Mesenchymal stem cell (in vitro differentiated cells and primary cell): ENCODE measurements around the gene PRCD.
A peak's percentile ranks its signal among the peaks of the same experiment; 100 is the strongest.

Source experiments
- DNase-seq: peaks from one replicate; pipeline ENCODE4 v3.0.0-alpha.2; 2013
- H2AFZ ChIP-seq: one replicate; pipeline ENCODE4 v1.6.1; 2013; ENCODE audit warnings: low read depth, mild to moderate bottlenecking, control low read depth, inconsistent platforms, low read length, moderate library complexity
- H2AK5ac ChIP-seq: 2 replicates; pipeline ENCODE4 v1.6.1; 2013; ENCODE audit warnings: low read length, moderate library complexity, mild to moderate bottlenecking, inconsistent platforms; ENCODE audit not compliant: severe bottlenecking
- H2BK120ac ChIP-seq: one replicate; pipeline ENCODE4 v1.6.1; 2013; ENCODE audit warnings: low read depth, mild to moderate bottlenecking, inconsistent platforms, low read length, moderate library complexity
- H2BK12ac ChIP-seq, 2 experiments: one replicate each; pipeline ENCODE4 v1.6.1; 2013; ENCODE audit warnings: inconsistent platforms in 2 of 2, low read length in 2 of 2, mild to moderate bottlenecking in 2 of 2, moderate library complexity in 2 of 2, control low read depth in 1 of 2
- H2BK15ac ChIP-seq: one replicate; pipeline ENCODE4 v1.6.1; 2013; ENCODE audit warnings: mild to moderate bottlenecking, low read depth, inconsistent platforms; ENCODE audit not compliant: poor library complexity, severe bottlenecking
- H2BK5ac ChIP-seq: 2 replicates; pipeline ENCODE4 v1.6.1; 2013; ENCODE audit warnings: low read depth, mild to moderate bottlenecking, low read length, control low read depth, inconsistent platforms; ENCODE audit not compliant: poor library complexity, severe bottlenecking
- H3K14ac ChIP-seq, 2 experiments: one replicate each; pipeline ENCODE4 v1.6.1; 2013; ENCODE audit warnings: inconsistent platforms in 2 of 2, low read length in 2 of 2, control low read depth in 1 of 2, mild to moderate bottlenecking in 1 of 2, moderate library complexity in 1 of 2
- H3K18ac ChIP-seq, 2 experiments: one replicate each; pipeline ENCODE4 v1.6.1; 2013; ENCODE audit warnings: inconsistent platforms in 2 of 2, low read length in 2 of 2, control low read depth in 1 of 2, low read depth in 1 of 2, mild to moderate bottlenecking in 1 of 2
- H3K23ac ChIP-seq, 2 experiments: one replicate each; pipeline ENCODE4 v1.6.1; 2013; ENCODE audit warnings: inconsistent platforms in 2 of 2, low read length in 2 of 2, mild to moderate bottlenecking in 2 of 2, moderate library complexity in 2 of 2, control low read depth in 1 of 2
- H3K27ac ChIP-seq: 2 replicates; pipeline ENCODE4 v1.5.1; 2013; ENCODE audit warnings: mild to moderate bottlenecking, moderate library complexity, low read length, control low read depth, inconsistent platforms; ENCODE audit not compliant: poor library complexity, severe bottlenecking
- H3K27me3 ChIP-seq, 2 experiments: 2 replicates each; pipeline versions ENCODE4 v1.6.1 to v1.7.0; 2013; ENCODE audit warnings: low read length in 2 of 2, mild to moderate bottlenecking in 2 of 2, moderate library complexity in 2 of 2, control low read depth in 1 of 2, inconsistent platforms in 1 of 2; ENCODE audit not compliant: control insufficient read depth in 1 of 2, insufficient read depth in 1 of 2
- H3K36me3 ChIP-seq, 2 experiments: 2 replicates each; pipeline versions ENCODE4 v1.6.1 to v1.7.0; 2013; ENCODE audit warnings: low read length in 2 of 2, control low read depth in 1 of 2, inconsistent platforms in 1 of 2, low read depth in 1 of 2, mild to moderate bottlenecking in 1 of 2; ENCODE audit not compliant: insufficient read depth in 2 of 2, control insufficient read depth in 1 of 2
- H3K4ac ChIP-seq, 2 experiments: one replicate each; pipeline ENCODE4 v1.6.1; 2013; ENCODE audit warnings: inconsistent platforms in 2 of 2, low read length in 2 of 2, mild to moderate bottlenecking in 2 of 2, moderate library complexity in 2 of 2, control low read depth in 1 of 2, low read depth in 1 of 2
- H3K4me1 ChIP-seq: 2 replicates; pipeline ENCODE4 v1.6.1; 2013; ENCODE audit warnings: low read depth, low read length, control low read depth; ENCODE audit not compliant: control insufficient read depth, insufficient read depth
- H3K4me2 ChIP-seq: 2 replicates; pipeline ENCODE4 v1.6.1; 2013; ENCODE audit warnings: low read length, mild to moderate bottlenecking, inconsistent platforms; ENCODE audit not compliant: poor library complexity, severe bottlenecking
- H3K4me3 ChIP-seq, 2 experiments: 2 replicates each; pipeline versions ENCODE4 v1.5.1 to v1.7.0; 2013; ENCODE audit warnings: low read length in 2 of 2, mild to moderate bottlenecking in 2 of 2, control low read depth in 1 of 2, low read depth in 1 of 2; ENCODE audit not compliant: insufficient read depth in 1 of 2
- H3K79me1 ChIP-seq: replicated peaks from 2 replicates; pipeline ENCODE4 v1.6.1; 2013; ENCODE audit warnings: mild to moderate bottlenecking, control low read depth, low read length, inconsistent platforms; ENCODE audit not compliant: poor library complexity, severe bottlenecking
- H3K9ac ChIP-seq: 2 replicates; pipeline ENCODE4 v1.7.0; 2013; ENCODE audit warnings: mild to moderate bottlenecking, low read length, moderate library complexity
- H3K9me3 ChIP-seq: 2 replicates; pipeline ENCODE4 v1.7.0; 2013; ENCODE audit warnings: mild to moderate bottlenecking, low read length; ENCODE audit not compliant: control insufficient read depth
- H4K8ac ChIP-seq: one replicate; pipeline ENCODE4 v1.6.1; 2013; ENCODE audit warnings: inconsistent platforms, mild to moderate bottlenecking, low read length, moderate library complexity
- H4K91ac ChIP-seq: one replicate; pipeline ENCODE4 v1.6.1; 2013; ENCODE audit warnings: mild to moderate bottlenecking, low read length, inconsistent platforms
- WGBS: methylation state at CpG from one replicate; pipeline ENCODE4 v1.1.7; 2013; ENCODE audit warnings: mixed read lengths; 5-methylcytosine and 5-hydroxymethylcytosine counted together

PRCD gene

GRCh38 chr17:76548378-76549214, 8.8 kb downstream of the PRCD start:
- Histone ChIP-seq H3K23ac (no peak overlapping the region), H2BK5ac (no peak overlapping the region), H3K27me3 (no peaks in the 10 kb centered on the region), H2BK15ac (peak overlapping the region; percentile 19), H3K14ac (no peak overlapping the region), H3K4me3 (no peak overlapping the region), H3K27ac (no peak overlapping the region), H3K4ac (peak overlapping the region; percentile 2 to 3), H3K4me1 (peaks cover 38% of the 10 kb centered on the region), H3K9me3 (no peaks in the 10 kb centered on the region), H3K79me1 (no peaks in the 10 kb centered on the region), H3K9ac (peak overlapping the region; percentile 38), H2BK12ac (peak overlapping the region; percentile 18 to 56), H2BK120ac (no peak overlapping the region), H3K4me2 (no peak overlapping the region), H3K18ac (peak overlapping the region in 1 of 2 experiments; percentile 18), H2AFZ (no peak overlapping the region), H3K36me3 (peaks cover 0 to 9% of the 10 kb centered on the region in 2 experiments), H2AK5ac (no peak overlapping the region), H4K8ac (no peak overlapping the region), H4K91ac (peak overlapping the region; percentile 22)
- 73% methylated on average over 9 of the region's 9 CpGs for WGBS
- DNase-seq: peak; percentile 15

- Histone ChIP-seq H3K4ac (no peak overlapping the region), H3K4me2 (no peak overlapping the region), H4K91ac (no peak overlapping the region), H3K4me3 (no peak overlapping the region), H2BK12ac (peak overlapping the region in 1 of 2 experiments; percentile 42), H2BK15ac (no peak overlapping the region), H2BK5ac (no peak overlapping the region), H2BK120ac (no peak overlapping the region), H3K4me1 (peaks cover 34% of the 10 kb centered on the region), H3K27ac (no peak overlapping the region), H3K9me3 (no peaks in the 10 kb centered on the region), H3K9ac (peak overlapping the region; percentile 38), H3K23ac (no peak overlapping the region), H3K36me3 (peaks cover 0 to 9% of the 10 kb centered on the region in 2 experiments), H2AFZ (no peak overlapping the region), H3K18ac (no peak overlapping the region), H4K8ac (no peak overlapping the region), H3K14ac (no peak overlapping the region), H2AK5ac (no peak overlapping the region), H3K27me3 (no peaks in the 10 kb centered on the region), H3K79me1 (no peaks in the 10 kb centered on the region)
- DNase-seq: no peak
- WGBS: 96% methylated on average over 8 of the region's 9 CpGs
Measured at GRCh38 chr17:76549215-76549518, 9.3 kb downstream of the PRCD start.

- H3K4me3 ChIP-seq: no peak overlapping the region
- no peak for DNase-seq
- H3K23ac ChIP-seq: no peak overlapping the region
- H3K36me3 ChIP-seq: peaks cover 0 to 9% of the 10 kb centered on the region in 2 experiments
- H3K4ac ChIP-seq: no peak overlapping the region
- H3K4me2 ChIP-seq: no peak overlapping the region
- H2AFZ ChIP-seq: no peak overlapping the region
- H3K4me1 ChIP-seq: peaks cover 33% of the 10 kb centered on the region
- no peak overlapping the region for H2BK5ac ChIP-seq
- H2BK15ac ChIP-seq: no peak overlapping the region
- H4K8ac ChIP-seq: no peak overlapping the region
- H3K79me1 ChIP-seq: no peaks in the 10 kb centered on the region
- H3K9me3 ChIP-seq: no peaks in the 10 kb centered on the region
- H2BK12ac ChIP-seq: peak overlapping the region in 1 of 2 experiments; percentile 42
- H4K91ac ChIP-seq: no peak overlapping the region
- H2BK120ac ChIP-seq: no peak overlapping the region
- no peak overlapping the region for H3K18ac ChIP-seq
- H3K27ac ChIP-seq: no peak overlapping the region
- 86% methylated on average over 5 of the region's 7 CpGs for WGBS
- no peak overlapping the region for H2AK5ac ChIP-seq
- peak overlapping the region; percentile 23 for H3K9ac ChIP-seq
- H3K14ac ChIP-seq: no peak overlapping the region
- H3K27me3 ChIP-seq: no peaks in the 10 kb centered on the region
Measured at GRCh38 chr17:76549539-76549938, 9.7 kb downstream of the PRCD start.

- no peaks in the 10 kb centered on the region for H3K79me1 ChIP-seq
- peak; percentile 73 for DNase-seq
- peak overlapping the region; percentile 72 to 89 for H2BK12ac ChIP-seq
- H3K4me3 ChIP-seq: peak overlapping the region in 1 of 2 experiments; percentile 39
- H4K8ac ChIP-seq: peak overlapping the region; percentile 39
- H3K4me2 ChIP-seq: no peak overlapping the region
- no peaks in the 10 kb centered on the region for H3K9me3 ChIP-seq
- peak overlapping the region; percentile 48 for H4K91ac ChIP-seq
- WGBS: 76% methylated on average over 13 of the region's 15 CpGs
- peaks cover 0 to 3% of the 10 kb centered on the region in 2 experiments for H3K36me3 ChIP-seq
- no peak overlapping the region for H2AFZ ChIP-seq
- no peak overlapping the region for H2BK15ac ChIP-seq
- H2AK5ac ChIP-seq: peak overlapping the region; percentile 69
- H2BK120ac ChIP-seq: peak overlapping the region; percentile 42
- peak overlapping the region; percentile 66 for H3K27ac ChIP-seq
- H2BK5ac ChIP-seq: peak overlapping the region; percentile 47
- H3K4me1 ChIP-seq: peaks cover 23% of the 10 kb centered on the region
- peak overlapping the region; percentile 59 for H3K9ac ChIP-seq
- H3K14ac ChIP-seq: no peak overlapping the region
- H3K4ac ChIP-seq: peak overlapping the region in 1 of 2 experiments; percentile 67
- peak overlapping the region; percentile 56 to 85 for H3K18ac ChIP-seq
- no peaks in the 10 kb centered on the region for H3K27me3 ChIP-seq
- H3K23ac ChIP-seq: no peak overlapping the region
Measured at GRCh38 chr17:76550712-76551615, 11.1 kb downstream of the PRCD start.
